Measurements from ENCODE around the gene AGAP2.

Gene AGAP2

DNA sequence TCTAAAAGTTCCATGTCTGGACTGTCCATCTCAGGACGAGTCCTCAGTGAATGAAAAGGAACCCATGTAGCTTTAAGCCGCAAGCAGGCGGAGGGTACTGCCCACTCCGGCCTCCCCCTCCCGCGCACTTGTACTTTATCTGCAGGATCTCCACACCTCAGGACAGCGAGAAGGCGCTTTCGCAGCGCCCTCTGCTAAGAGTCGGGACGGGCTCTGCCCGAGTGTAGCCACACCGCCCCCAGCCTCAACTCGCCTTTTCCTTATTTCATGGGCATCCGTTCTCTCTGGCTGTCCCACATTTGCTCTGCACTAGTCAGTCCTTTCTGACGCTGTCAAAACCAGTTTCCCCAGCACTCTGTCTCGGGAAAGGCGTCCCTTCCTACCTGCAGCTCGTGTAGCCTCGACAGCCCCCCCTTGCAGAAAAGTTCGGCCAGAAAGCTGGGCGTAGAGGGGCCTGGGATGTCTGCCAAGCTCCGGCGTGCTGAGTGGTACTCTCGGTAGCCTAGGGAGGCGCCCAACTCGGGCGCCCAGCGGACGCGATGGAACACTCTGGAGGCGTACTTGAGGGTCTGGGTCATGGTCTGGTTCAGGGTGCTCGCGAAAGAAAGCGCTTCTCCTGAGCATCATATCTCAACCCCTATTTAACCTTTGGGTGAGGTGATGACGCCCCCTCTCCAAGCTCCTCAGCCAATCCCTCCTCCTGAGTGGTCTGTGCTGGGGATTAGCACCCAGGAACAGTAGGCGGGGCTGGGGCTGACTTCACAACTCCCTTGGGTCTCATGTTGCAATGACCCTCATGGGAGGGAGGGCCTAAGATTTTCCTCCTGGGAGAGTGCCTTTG lies 28.1 kb upstream of the AGAP2 start, which contains the start of gene CYP27B1:
CYP27B1 (minus strand) TSS at position 615 of the 841 bp plus-strand sequence; CDS start at position 578, 37 bp downstream.
- FAIRE-seq = no peak

DNA sequence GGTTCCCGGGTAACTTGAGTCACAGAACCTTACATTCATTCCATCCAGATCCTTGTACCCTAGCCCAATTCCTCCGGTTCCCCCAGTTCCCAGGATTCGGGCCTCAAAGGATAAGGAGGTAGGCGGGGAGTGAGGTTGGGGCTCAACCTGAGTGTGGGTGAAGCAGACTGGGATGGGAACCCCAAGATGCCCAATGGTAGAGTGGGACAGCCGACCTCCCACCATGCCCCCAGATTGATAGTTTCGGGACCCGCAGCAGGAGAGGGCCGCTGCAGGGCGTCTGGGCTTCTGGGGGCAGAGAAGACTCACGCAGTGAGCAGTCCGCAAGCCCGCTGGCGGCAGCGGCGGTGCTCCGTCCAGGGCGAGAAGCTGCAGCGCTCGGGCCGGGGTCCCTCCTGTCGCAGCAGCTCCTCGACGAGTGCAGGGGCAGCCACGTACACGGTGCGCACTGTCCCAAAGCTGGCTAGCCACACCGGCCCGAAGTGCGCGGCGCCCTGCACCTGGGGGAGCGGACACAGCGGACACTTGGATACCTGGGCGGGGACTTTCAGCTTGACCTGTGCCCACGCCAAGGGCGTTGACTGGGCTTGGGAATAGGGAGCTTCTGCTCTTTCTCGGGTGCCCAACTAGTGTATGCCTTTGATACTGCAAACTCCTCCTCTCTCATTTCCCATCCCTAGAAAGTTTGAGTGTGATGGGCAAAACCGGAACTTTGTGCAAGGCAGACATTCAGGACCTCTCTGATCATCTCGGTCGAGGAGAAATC lies 27.3 kb upstream of the AGAP2 start:
- no peak for FAIRE-seq

GRCh38 chr12:57765003-57765697 lies 26.6 kb upstream of the AGAP2 start:
- FAIRE-seq = no peak

- FAIRE-seq = no peak
Observed at GRCh38 chr12:57764662-57765002, 26.1 kb upstream of the AGAP2 start.

- no peak for FAIRE-seq
Observed at GRCh38 chr12:57763881-57764661, 25.5 kb upstream of the AGAP2 start.

DNA sequence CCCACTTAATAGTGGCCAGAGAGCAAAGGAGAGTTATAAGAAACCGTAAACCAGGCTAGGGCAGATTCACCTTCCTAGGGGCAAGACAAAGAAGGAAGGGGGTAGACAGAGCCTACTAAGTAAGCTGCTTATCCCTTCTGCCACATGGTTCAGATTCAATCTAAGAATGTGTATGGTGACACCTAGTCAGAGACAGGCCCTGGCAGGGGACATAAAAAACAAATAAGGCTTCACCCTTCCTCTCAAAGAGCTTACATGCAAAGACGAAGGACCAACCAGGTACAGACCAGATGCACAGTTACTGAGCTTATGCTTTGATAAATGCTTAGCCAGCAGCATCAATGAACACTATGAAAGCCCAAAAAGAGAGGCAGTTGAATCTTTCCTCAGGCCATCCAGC lies 23.9 kb upstream of the AGAP2 start:
- FAIRE-seq = no peak

- no peak for FAIRE-seq
Observed at GRCh38 chr12:57761391-57761998, 23.0 kb upstream of the AGAP2 start.

GRCh38 chr12:57760347-57760982 lies 21.9 kb upstream of the AGAP2 start:
- FAIRE-seq = no peak

DNA sequence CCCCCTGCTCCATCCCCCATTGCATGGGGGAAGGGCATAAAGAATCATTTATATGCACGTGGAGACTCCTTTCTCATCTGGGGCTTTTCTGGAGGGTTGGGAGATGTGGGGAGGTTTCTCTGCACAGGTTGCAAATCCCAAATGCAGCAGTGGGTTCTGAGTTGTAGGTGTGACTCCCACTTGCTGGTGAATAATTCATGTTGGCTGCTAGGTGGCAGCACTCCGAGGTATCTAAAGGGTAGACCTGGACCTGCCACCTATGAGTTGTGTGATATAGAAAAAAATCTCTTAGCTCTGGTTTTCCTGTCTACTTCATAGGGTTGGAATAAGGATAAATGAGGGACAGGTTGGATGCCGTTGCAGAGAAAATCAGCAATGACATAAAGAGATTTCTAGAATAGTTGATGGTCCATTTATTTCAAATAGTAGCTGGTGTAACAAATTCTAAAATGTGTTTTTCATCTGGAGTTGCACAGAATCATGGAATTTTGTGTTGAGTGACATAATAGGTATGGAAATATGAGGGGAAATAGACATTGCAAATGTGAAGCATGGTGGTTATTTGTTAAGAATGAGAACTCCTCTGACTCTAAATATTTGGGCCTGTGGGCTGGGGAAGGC lies 20.9 kb upstream of the AGAP2 start:
- peak; percentile 81 for FAIRE-seq

DNA sequence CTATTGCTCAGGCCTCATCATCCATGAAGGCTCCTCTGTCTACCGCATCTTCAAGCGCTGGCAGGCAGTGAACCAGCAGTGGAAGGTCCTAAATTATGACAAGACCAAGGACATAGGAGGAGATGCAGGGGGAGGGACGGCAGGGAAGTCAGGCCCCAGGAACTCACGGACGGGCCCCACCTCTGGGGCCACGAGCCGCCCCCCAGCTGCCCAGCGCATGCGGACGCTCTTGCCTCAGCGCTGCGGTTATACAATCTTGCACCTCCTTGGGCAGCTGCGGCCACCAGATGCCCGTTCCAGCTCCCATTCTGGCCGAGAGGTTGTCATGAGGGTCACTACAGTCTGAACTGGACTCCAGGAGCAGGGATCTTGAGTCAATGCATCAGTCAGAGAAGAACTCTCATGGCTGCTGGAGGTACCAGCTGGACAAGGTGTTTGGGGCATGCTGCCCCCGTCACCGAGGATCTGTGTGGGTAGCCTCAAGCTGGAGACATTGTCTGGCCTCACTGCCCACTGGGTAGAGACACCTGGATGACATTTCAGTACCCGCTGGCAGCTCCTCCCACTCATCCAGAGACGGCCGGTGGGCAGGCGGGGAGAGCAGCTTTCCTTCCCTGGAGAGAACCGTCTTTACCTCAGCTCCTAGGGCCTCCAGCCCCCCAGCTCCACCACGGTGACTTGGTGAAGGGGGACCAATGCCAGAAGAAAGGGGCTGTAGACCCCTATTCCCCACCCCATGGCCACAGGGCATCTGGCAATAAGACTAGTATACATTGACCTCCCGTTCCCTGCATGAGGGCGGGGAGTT lies 20.2 kb upstream of the AGAP2 start:
- FAIRE-seq = no peak

GRCh38 chr12:57757771-57758170 lies 19.2 kb upstream of the AGAP2 start:
- FAIRE-seq = no peak

GRCh38 chr12:57756406-57757341 lies 18.1 kb upstream of the AGAP2 start:
- no peak for FAIRE-seq

GRCh38 chr12:57755454-57756372 lies 17.2 kb upstream of the AGAP2 start:
- no peak for FAIRE-seq

DNA sequence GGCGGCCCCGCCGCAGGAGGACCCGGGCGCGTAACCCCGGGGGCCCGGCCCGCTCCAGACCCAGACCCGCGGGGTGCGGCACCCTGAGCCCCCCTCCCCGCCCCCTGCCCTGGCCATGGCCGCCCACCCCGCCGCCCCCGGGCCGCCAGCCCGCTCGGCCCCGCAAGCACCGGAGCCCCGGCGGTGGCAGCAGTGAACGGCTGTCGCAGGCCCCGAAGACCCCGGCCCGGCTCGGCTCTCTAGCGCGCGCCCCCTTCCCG lies 16.6 kb upstream of the AGAP2 start:
- FAIRE-seq = no peak

GRCh38 chr12:57754411-57755193 lies 16.1 kb upstream of the AGAP2 start, which contains the start of gene MARCHF9:
TSS of gene MARCHF9 (plus strand) at chr12:57755103. CDS start at chr12:57755529, 426 bp downstream.
- FAIRE-seq = no peak

- no peak for FAIRE-seq
Observed at GRCh38 chr12:57753756-57754337, 15.3 kb upstream of the AGAP2 start.

DNA sequence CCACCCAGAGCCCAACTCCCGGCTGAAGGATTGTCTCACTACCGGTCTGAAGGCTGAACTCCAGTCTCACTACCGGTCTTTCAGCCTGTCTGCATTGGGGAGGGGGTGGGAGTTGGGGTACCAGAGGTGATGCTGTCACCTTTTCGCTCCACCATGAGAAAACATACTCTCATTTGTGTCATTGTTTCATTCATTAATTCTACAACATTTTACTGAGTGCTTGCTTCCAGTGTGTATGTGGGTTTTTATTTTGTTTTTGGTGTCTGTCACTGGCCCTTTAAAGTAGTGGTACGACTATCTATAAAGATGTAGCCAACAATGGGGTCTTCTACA lies 14.1 kb upstream of the AGAP2 start:
- no peak for FAIRE-seq
